Trophoblast cell (in vitro differentiated cells and primary cell): Measurements from ENCODE around the gene STAMBPL1. TPM values are rescaled to one million over a fixed set of nuclear protein-coding genes. Genes with fewer than 3 reads are reported as not detected.

Experiments
- DNase-seq, 2 donors: peaks; one replicate each; pipeline ENCODE4 v3.0.0-alpha.2; 2016
- H2AFZ ChIP-seq: 2 replicates; pipeline ENCODE4 v1.6.1; 2013; ENCODE audit warnings: low read length, moderate library complexity, mild to moderate bottlenecking; ENCODE audit not compliant: insufficient read depth, poor library complexity
- H2AK5ac ChIP-seq: 2 replicates; pipeline ENCODE4 v1.6.1; 2013; ENCODE audit warnings: mild to moderate bottlenecking, low read length
- H2BK120ac ChIP-seq: 2 replicates; pipeline ENCODE4 v1.6.1; 2013; ENCODE audit warnings: low read length, mild to moderate bottlenecking, moderate library complexity; ENCODE audit not compliant: insufficient read depth, poor library complexity
- H2BK12ac ChIP-seq: 2 replicates; pipeline ENCODE4 v1.6.1; 2013; ENCODE audit warnings: mild to moderate bottlenecking, low read length, moderate library complexity
- H2BK5ac ChIP-seq: 2 replicates; pipeline ENCODE4 v1.6.1; 2013; ENCODE audit warnings: low read length, low read depth, moderate library complexity, mild to moderate bottlenecking; ENCODE audit not compliant: poor library complexity
- H3K14ac ChIP-seq: 2 replicates; pipeline ENCODE4 v1.6.1; 2013; ENCODE audit warnings: mild to moderate bottlenecking, low read length
- H3K18ac ChIP-seq: 2 replicates; pipeline ENCODE4 v1.6.1; 2013; ENCODE audit warnings: mild to moderate bottlenecking, low read length
- H3K23ac ChIP-seq: 2 replicates; pipeline ENCODE4 v1.6.1; 2013; ENCODE audit warnings: low read length
- H3K27ac ChIP-seq: 2 replicates; pipeline ENCODE4 v1.5.1; 2013; ENCODE audit warnings: low read depth, mild to moderate bottlenecking, inconsistent platforms, low read length, moderate library complexity
- H3K27me3 ChIP-seq: 2 replicates; pipeline ENCODE4 v1.6.1; 2013; ENCODE audit warnings: inconsistent platforms, mild to moderate bottlenecking, low read length, moderate library complexity; ENCODE audit not compliant: insufficient read depth
- H3K36me3 ChIP-seq, 2 experiments: 1 replicate in 1 of 2; 2 replicates in 1 of 2; pipeline ENCODE4 v1.6.1; 2013; ENCODE audit warnings: low read length in 2 of 2, mild to moderate bottlenecking in 2 of 2, moderate library complexity in 1 of 2; ENCODE audit not compliant: insufficient read depth in 2 of 2, control insufficient read depth in 1 of 2
- H3K4ac ChIP-seq: 2 replicates; pipeline ENCODE4 v1.6.1; 2013; ENCODE audit warnings: low read depth, mild to moderate bottlenecking, low read length, moderate library complexity
- H3K4me1 ChIP-seq, 2 experiments: 1 replicate in 1 of 2; 2 replicates in 1 of 2; pipeline ENCODE4 v1.6.1; 2013; ENCODE audit warnings: low read length in 2 of 2, mild to moderate bottlenecking in 2 of 2, moderate library complexity in 1 of 2; ENCODE audit not compliant: insufficient read depth in 2 of 2, control insufficient read depth in 1 of 2
- H3K4me2 ChIP-seq: 2 replicates; pipeline ENCODE4 v1.6.1; 2013; ENCODE audit warnings: inconsistent platforms, mild to moderate bottlenecking, low read length, moderate library complexity
- H3K4me3 ChIP-seq: 2 replicates; pipeline ENCODE4 v1.5.1; 2013; ENCODE audit warnings: mild to moderate bottlenecking, low read depth, low read length, inconsistent platforms
- H3K79me1 ChIP-seq: one replicate; pipeline ENCODE4 v1.6.1; 2013; ENCODE audit warnings: low read length
- H3K79me2 ChIP-seq: 2 replicates; pipeline ENCODE4 v1.6.1; 2013; ENCODE audit warnings: low read length, mild to moderate bottlenecking; ENCODE audit not compliant: control insufficient read depth, insufficient read depth, poor library complexity
- H3K9ac ChIP-seq: 2 replicates; pipeline ENCODE4 v1.6.1; 2013; ENCODE audit warnings: mild to moderate bottlenecking, low read length
- H3K9me3 ChIP-seq: 2 replicates; pipeline ENCODE4 v1.6.1; 2013; ENCODE audit warnings: low read depth, mild to moderate bottlenecking, control low read depth, inconsistent platforms, low read length; ENCODE audit not compliant: insufficient read depth
- H4K12ac ChIP-seq: 2 replicates; pipeline ENCODE4 v1.6.1; 2013; ENCODE audit warnings: low read depth, mild to moderate bottlenecking, low read length, moderate library complexity
- H4K8ac ChIP-seq: 2 replicates; pipeline ENCODE4 v1.6.1; 2013; ENCODE audit warnings: low read depth, mild to moderate bottlenecking, low read length, moderate library complexity
- H4K91ac ChIP-seq: one replicate; pipeline ENCODE4 v1.6.1; 2013; ENCODE audit warnings: low read depth, mild to moderate bottlenecking, low read length, moderate library complexity
- WGBS: extraction: QIAGEN DNeasy Blood & Tissue Kit; methylation state at CpG from one replicate; pipeline ENCODE4 v1.1.7; 2013; ENCODE audit warnings: missing lambda C conversion rate; ENCODE audit not compliant: insufficient read length, insufficient coverage; ENCODE audit errors: extremely low coverage; 5-methylcytosine and 5-hydroxymethylcytosine counted together
- polyA plus RNA-seq: library from polyadenylated mRNA; stranded (reverse); fragments of 200-250 nt; gene quantifications from 2 replicates; pipeline ENCODE4 v1.2.3, GENCODE V29; 2013

STAMBPL1 gene
- 0.03 TPM in 2 replicates for polyA plus RNA-seq

GRCh38 chr10:88879534-88880281, at the start of gene STAMBPL1:
STAMBPL1 (plus strand) TSS chr10:88880245; CDS start chr10:88901709, 21,464 bp downstream.
- DNase-seq: peak in 1 of 2 donors; percentile 7
- Histone ChIP-seq H3K4me1 (peaks cover 0 to 3% of the 10 kb centered on the region in 2 experiments), H3K79me2 (no peaks in the 10 kb centered on the region), H3K4ac (no peak within 1 kb of the TSS), H4K12ac (no peak within 1 kb of the TSS), H3K14ac (no peak within 1 kb of the TSS), H2AFZ (peak within 1 kb of the TSS; percentile 6), H3K9me3 (peaks cover 2% of the 10 kb centered on the region), H3K27ac (no peak within 1 kb of the TSS), H3K9ac (peak within 1 kb of the TSS; percentile 14), H3K23ac (no peak within 1 kb of the TSS), H4K8ac (peak within 1 kb of the TSS; percentile 17), H3K4me3 (peak within 1 kb of the TSS; percentile 91), H3K18ac (no peak within 1 kb of the TSS), H3K36me3 (no peaks in the 10 kb centered on the region), H2BK12ac (no peak within 1 kb of the TSS), H3K4me2 (peak within 1 kb of the TSS; percentile 100), H2BK120ac (no peak within 1 kb of the TSS), H3K79me1 (no peaks in the 10 kb centered on the region), H4K91ac (no peak within 1 kb of the TSS), H2AK5ac (no peak within 1 kb of the TSS), H2BK5ac (no peak within 1 kb of the TSS), H3K27me3 (peaks cover 13% of the 10 kb centered on the region)
- WGBS: no CpG with 5 or more reads among the region's 26 CpGs

- H4K91ac ChIP-seq: no peak overlapping the region
- no peak overlapping the region for H2AK5ac ChIP-seq
- no peaks in the 10 kb centered on the region for H3K79me1 ChIP-seq
- DNase-seq: no peak
- no peak overlapping the region for H3K9ac ChIP-seq
- H2BK120ac ChIP-seq: no peak overlapping the region
- H4K12ac ChIP-seq: no peak overlapping the region
- H3K4ac ChIP-seq: no peak overlapping the region
- no peak overlapping the region for H3K18ac ChIP-seq
- no peaks in the 10 kb centered on the region for H3K27me3 ChIP-seq
- H3K9me3 ChIP-seq: no peaks in the 10 kb centered on the region
- no peaks in the 10 kb centered on the region for H3K4me1 ChIP-seq
- H2BK5ac ChIP-seq: no peak overlapping the region
- no peak overlapping the region for H3K14ac ChIP-seq
- no peak overlapping the region for H2BK12ac ChIP-seq
- no CpG with 5 or more reads among the region's 9 CpGs for WGBS
- H2AFZ ChIP-seq: no peak overlapping the region
- H4K8ac ChIP-seq: no peak overlapping the region
- no peaks in the 10 kb centered on the region for H3K79me2 ChIP-seq
- H3K36me3 ChIP-seq: no peaks in the 10 kb centered on the region
- H3K4me3 ChIP-seq: no peak overlapping the region
- no peak overlapping the region for H3K4me2 ChIP-seq
- no peak overlapping the region for H3K23ac ChIP-seq
- H3K27ac ChIP-seq: no peak overlapping the region
These were observed 49.3 kb upstream of the STAMBPL1 start for GRCh38 chr10:88830643-88831268.

DNA sequence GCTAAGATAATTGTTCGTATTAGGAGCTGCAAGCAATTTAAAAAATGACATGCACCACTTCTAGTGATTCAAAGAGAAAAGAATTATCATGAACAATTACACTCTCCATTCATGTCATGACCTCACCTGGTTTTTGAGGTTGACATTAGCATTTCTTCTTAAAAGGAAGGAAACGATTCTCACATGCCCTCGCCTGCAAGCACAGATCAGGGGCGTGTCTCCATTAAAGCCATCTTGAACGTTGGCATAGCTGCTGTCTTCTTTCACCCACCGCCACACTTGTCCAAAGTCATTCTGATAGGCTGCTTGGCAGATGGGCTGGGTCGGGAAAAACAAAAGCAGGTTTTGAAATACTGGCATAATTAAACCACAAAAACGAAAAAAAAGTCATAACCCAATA, 48.3 kb upstream of the STAMBPL1 start:
- H3K27me3 ChIP-seq: no peaks in the 10 kb centered on the region
- H3K79me1 ChIP-seq: no peaks in the 10 kb centered on the region
- H2BK120ac ChIP-seq: no peak overlapping the region
- no peak overlapping the region for H4K12ac ChIP-seq
- no peaks in the 10 kb centered on the region for H3K36me3 ChIP-seq
- no peak overlapping the region for H3K18ac ChIP-seq
- H3K4me3 ChIP-seq: no peak overlapping the region
- no peak overlapping the region for H2BK5ac ChIP-seq
- H3K14ac ChIP-seq: no peak overlapping the region
- no peak overlapping the region for H4K91ac ChIP-seq
- no peak overlapping the region for H3K23ac ChIP-seq
- H3K9ac ChIP-seq: no peak overlapping the region
- H2AK5ac ChIP-seq: no peak overlapping the region
- no peak overlapping the region for H4K8ac ChIP-seq
- no peak overlapping the region for H3K4ac ChIP-seq
- no peak for DNase-seq
- H3K4me1 ChIP-seq: no peaks in the 10 kb centered on the region
- WGBS: no CpG with 5 or more reads among the region's 8 CpGs
- no peak overlapping the region for H3K4me2 ChIP-seq
- no peak overlapping the region for H2AFZ ChIP-seq
- H3K79me2 ChIP-seq: no peaks in the 10 kb centered on the region
- no peak overlapping the region for H2BK12ac ChIP-seq
- no peaks in the 10 kb centered on the region for H3K9me3 ChIP-seq
- no peak overlapping the region for H3K27ac ChIP-seq

DNA sequence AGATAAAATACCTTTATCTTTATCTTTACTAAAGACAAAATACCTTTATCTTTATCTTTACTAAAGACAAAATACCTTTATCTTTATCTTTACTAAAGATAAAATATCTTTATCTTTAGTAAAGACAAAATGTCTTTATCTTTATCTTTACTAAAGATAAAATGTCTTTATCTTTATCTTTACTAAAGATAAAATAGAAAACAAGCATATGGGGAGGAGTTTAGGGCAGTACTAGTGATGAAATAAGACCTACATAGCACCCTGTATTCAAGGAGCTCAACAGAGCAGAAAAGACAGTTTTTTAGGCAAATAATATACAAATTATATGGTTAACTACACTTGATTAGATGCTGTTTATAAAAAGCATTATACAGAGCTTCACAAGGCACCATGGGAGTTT, 47.7 kb upstream of the STAMBPL1 start:
- H4K91ac ChIP-seq: no peak overlapping the region
- H3K18ac ChIP-seq: no peak overlapping the region
- no peak overlapping the region for H2AK5ac ChIP-seq
- H2BK120ac ChIP-seq: no peak overlapping the region
- no peaks in the 10 kb centered on the region for H3K79me1 ChIP-seq
- H4K8ac ChIP-seq: no peak overlapping the region
- no peaks in the 10 kb centered on the region for H3K79me2 ChIP-seq
- H2AFZ ChIP-seq: no peak overlapping the region
- H3K4me2 ChIP-seq: no peak overlapping the region
- H3K4me3 ChIP-seq: no peak overlapping the region
- H3K23ac ChIP-seq: no peak overlapping the region
- no peaks in the 10 kb centered on the region for H3K4me1 ChIP-seq
- H3K9me3 ChIP-seq: no peaks in the 10 kb centered on the region
- H3K27ac ChIP-seq: no peak overlapping the region
- H3K36me3 ChIP-seq: no peaks in the 10 kb centered on the region
- no peak overlapping the region for H3K14ac ChIP-seq
- no peak overlapping the region for H2BK12ac ChIP-seq
- no peaks in the 10 kb centered on the region for H3K27me3 ChIP-seq
- no peak overlapping the region for H2BK5ac ChIP-seq
- no peak overlapping the region for H3K4ac ChIP-seq
- peak; percentile 5 to 60 for DNase-seq
- no peak overlapping the region for H4K12ac ChIP-seq
- H3K9ac ChIP-seq: no peak overlapping the region
